GM19397 (cell line): ENCODE results near the gene BRD7.
"Not testable (repeated sequence)": the region's sequence is repeated elsewhere in the genome, so short reads cannot be mapped to it uniquely, and the experiment has no call there.

Experiments used
- ATAC-seq: cut with Tn5 transposase; IDR thresholded peaks from one replicate; pipeline ENCODE4 v1.9.1; 2021; ENCODE audit warnings: mild to moderate bottlenecking, moderate library complexity; ENCODE audit not compliant: unreplicated experiment

Gene BRD7

DNA sequence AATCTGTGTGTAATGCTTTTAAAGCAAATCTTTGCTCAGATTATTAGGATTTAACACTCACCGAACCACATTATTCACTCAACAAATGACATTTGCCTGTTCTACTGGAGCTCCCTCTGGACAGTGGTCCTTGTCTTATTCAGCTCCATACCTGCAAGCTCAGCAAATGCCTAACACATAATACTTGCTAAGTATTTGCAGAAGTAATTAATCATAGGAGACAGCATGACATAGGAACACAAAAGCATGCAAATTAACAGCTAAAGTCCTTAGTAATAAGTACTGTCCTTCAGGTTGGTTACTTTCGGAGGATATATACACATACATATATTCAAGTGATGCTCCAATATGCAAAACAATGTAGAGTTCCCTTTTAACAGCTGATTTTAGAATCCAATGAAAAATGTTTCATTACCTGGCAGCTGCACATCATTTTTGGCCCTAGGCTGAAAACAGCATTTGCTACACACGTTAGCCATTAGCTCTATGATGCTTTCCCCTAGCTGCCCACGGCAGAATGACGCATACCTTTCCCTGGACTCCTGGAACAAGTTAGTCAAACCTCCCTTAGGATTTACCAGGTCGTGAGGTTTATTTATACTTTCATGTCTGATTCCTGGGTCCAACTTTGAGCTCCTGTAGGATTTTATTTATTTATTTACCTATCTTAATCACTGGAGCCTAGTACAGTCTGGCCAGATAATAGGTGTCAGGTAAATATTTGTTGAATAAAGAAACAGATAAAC is 8.6 kb downstream of the BRD7 start:
- no peak for ATAC-seq

DNA sequence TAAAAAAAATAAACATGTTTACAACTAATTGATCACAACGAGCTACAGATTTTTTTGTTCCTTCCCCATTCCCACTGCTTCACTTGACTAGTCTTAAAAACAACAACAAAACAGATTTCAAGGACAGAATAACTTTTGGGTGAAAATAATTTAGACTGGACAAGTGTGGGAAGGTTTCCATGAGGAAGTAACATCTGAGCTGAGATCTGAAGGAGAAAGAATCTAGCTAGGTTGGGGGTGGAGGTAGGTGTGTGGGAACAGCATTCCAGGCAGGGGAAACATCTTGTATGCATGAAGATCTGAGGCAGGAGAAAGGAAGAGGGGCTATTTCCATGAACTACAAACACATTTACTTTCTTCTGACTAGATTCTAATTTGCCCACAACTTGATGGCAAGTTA is 9.2 kb downstream of the BRD7 start:
- ATAC-seq: no peak

DNA sequence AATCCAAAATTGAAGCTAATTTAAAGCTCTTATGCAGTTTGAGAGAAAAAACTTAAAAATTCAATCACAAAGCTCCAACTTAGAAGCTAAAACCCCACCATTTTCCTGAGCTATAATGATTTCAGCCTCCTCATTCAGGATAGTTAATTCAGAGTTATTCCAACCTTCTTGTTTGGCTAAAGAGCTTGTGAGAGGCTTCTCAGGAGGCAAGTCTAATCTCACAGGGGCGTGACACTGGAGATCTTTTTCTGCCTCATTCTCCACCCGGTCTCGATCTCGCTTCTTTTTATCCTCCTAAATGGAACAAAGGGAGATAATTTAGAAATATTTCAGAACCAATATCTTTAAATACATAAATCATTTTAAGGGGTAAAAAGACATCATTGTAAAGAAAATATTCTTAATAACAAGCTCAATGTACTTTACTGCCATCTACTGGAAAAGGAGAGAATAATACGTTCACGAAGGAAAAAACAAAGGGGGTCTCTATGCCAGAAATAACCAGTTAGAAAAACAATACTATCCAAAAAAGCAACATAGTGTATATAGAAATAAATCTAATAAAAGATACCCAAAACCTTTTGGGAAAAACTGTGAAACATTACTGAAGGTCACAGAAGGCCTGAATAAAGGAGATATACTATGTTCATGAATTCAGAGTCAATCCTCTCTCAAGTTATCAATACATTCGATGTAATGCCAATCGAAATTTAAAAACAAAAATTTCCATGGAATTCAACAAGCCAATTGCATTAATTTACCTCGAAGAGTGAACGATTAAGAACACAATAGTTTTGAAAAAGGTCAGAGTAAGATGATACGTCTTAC is 13.9 kb downstream of the BRD7 start:
- ATAC-seq: no peak

DNA sequence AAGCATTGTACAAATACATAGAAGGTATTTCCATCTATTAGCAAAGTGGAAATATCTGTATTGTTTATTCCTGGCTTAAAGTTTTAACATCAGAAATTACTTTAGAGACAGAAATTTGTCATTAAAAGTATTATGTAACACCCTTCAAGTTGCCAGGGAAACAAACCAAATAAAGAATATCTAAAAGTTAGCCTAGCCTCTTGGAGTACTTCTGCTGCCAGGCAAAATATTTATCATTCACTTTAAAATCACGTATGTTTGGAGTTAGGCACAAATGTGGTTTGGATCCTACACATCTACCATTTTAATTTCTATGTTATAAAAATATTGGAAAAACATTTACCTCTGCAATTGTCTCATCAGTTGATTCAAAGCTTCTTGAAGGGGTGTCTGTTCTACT is 14.7 kb downstream of the BRD7 start:
- ATAC-seq: no peak

DNA sequence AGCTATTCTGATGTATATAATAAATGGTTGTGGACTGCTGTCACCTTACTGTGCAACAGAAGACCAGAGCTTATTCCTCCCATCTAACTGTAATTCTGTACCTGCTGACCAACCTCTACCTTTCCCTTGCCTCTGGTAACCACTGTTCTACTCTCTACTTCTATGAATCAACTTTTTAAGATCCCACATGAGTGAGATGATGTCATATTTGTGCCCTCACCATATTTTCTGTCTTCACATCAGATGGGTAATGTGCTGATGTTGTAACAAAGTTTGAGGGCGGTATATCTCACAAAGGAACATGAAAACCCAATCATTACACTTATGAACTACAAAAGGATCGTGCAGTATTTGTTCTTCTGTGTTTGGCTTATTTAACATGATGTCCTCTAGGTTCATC is 16.8 kb downstream of the BRD7 start:
- ATAC-seq: no peak

DNA sequence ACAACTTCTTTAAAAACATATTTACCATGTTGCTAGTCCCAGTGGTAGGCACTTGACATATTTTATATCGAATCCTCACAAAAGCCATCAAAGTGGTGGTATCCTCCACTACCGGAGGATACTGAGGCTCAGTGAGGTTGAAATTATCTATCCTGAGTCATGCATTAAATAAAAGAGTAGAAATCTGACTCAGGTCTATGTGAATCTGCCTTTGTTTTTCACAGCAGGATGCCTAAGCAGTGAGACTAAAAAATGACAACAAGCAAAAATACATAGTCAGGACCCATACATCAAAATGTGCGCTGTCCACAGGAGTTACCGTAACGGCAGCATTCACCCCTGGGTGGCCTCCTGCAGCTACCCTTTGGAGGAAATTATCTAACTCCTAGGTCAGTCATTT is 17.7 kb downstream of the BRD7 start:
- ATAC-seq: no peak

DNA sequence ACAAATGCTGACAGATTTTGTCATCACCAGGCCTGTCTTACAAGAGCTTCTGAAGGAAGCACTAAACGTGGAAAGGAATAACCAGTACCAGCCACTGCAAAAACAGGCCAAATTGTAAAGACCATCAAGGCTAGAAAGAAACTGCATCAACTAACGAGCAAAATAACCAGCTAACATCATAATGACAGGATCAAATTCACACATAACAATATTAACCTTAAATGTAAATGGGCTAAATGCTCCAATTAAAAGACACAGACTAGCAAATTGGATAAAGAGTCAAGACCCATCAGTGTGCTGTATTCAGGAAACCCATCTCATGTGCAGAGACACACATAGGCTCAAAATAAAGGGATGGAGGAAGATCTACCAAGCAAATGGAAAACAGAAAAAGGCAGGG is 23.6 kb downstream of the BRD7 start:
- not testable (repeated sequence) for ATAC-seq

DNA sequence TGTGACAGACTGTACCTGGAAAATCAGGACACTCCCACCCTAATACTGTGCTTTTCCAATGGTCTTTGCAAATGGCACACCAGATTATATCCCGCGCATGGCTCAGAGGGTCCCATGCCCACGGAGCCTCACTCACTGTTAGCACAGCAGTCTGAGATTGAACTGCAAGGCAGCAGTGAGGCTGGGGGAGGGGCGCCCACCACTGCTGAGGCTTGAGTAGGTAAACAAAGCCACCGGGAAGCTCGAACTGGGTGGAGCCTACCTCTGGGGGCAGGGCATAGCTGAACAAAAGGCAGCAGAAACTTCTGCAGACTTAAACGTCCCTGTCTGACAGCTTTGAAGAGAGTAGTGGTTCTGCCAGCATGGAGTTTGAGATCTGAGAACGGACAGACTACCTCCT is 25.2 kb downstream of the BRD7 start:
- ATAC-seq: not testable (repeated sequence)

DNA sequence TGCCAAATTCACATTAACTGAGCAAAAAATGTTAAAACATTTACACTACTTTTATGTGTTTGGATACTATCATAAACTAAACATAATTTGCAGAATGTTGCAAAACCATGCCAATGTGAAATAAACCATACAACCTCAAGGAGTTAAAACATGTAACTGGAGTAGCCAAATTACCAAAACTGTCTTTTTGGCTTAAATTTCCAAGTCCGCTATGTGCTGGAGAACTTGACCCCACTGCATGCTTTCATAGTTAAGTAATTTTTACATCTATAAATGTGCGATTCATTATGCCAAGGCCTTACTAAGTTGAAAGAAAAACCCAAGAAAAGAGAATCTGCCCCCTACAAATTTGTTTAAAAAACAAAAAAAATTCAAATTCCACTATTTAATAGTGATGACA is 28.2 kb downstream of the BRD7 start:
- no peak for ATAC-seq

DNA sequence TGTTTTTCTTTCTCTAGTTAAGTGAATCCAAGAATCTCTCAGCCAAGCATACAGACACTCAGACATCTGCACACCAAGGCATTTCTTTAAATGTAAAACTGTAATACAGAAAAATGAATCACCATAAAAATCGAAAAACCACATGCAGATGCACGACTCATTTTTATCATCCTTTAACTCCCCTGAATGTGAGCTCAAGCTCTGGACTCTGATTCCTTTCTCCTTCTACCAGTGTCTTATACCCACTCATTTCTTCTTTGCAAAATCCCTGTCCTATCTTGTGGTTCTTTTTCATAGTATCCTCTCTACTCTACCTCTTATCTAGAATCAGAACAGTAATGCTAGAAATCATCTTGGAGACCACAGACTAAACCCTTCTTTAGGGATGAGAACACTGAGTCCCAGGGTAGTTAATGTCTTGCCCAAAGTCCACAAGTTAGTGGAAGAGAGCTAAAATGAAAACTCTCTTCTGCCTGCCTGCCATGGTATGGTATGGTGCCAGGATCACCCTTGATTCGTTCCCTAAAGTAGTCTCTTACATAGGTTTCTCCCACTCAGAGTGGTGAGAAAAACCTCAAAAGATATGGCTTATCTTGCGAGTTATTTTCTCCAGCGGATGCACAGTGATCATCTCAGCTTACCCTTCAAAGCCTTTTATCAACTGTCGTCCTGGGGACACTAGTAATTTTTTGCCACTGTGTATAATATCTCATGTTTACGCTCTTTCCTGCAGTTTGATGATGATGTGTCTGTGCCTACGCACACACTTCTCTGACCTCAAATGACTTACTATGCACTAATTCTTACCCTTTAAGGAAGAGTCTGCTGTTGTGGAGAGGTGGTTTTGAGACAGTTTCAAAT is 30.2 kb downstream of the BRD7 start:
- ATAC-seq: no peak

DNA sequence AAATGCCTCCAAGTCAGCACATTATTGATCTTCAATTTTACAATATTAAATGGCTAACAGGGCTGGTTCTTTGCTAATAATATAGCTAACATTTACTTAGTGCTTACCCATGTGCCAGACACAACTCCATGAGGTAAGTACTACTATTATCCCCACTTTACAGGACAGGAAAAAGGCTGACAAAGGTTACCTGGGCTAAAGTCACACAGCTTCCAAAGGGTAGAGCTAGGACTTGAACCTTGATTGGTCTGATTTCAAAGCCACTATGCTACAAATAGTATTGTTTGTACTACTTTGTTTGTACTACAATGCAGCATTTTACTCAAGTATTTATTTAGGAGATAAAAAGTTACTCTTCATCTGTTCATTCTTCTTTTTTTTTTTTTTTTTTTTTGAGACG is 31.9 kb downstream of the BRD7 start:
- no peak for ATAC-seq

DNA sequence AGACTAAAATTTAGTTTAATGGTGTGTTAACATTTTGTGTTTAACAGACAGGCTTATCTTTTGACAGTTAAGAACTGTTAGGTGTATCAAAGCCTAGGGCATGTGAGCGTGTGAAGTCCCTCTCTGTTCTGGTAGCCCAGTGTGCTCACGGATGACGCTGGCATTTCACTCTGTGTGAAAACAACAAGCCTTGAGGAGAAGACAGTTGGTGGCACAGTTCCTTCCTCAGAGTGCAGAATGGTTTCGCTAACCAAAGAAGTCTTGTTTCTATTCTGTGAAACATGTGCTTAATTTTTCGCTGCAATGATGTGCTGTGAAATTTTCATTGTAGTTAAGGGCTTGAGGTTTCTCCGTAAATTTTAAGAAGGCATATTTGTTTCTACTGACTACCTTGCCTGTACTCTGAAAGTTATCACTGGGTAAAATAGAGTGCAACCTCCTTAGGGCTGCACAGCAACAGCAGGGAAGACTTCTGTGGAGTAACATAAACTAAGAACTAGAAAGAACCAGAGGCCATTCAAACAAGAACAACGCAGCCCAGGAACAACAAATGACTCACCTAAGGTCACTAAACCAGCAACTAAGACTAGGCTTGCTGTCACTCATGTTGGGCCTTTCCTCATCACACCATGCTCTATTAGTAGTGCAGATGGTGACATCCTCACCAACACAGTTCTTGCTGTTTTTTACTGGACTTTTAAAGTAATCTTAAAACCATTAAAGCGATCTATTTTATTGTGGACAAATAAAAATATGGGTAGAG is 33.4 kb downstream of the BRD7 start:
- ATAC-seq: peak; percentile 59

DNA sequence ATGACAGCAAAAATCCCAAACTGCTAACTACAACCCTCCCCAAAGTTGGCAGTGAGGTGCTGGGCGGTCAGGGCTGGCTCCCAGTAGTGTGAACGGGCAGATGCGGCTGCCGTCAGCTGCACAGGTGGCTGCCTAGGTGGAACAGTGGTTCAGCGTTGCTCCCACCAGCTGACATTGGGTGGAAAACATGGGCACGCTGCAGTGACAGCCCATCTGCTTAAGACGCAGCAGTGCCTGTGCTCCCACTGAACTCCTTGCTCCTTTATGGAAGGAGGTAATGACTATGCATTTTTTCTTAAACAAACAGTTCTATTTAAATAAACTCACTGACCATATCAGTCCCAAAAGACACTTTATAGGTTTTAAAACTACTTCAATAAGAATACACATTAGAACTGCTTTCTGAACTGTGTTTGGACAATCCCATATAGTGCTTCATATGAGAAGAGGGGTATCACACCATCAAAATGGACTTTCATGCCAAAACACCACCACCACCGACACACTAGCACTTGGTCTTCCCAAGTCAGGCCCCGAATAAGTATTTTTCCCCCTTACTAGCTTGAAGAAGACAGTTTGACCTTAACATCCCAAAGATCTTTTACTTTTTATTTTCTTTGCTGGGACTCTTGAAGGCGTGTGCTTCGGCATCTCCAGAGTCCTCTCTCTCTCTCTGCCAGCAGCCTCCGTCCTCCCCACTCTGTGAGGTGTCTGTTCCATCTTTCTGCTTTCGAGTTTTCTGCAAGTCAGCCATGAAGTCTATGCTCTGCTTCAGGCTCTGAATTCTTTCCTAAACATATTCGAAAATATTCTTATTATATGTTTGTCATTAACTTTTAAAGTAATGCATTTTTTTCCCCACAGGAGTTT is 34.4 kb downstream of the BRD7 start:
- no peak for ATAC-seq

DNA sequence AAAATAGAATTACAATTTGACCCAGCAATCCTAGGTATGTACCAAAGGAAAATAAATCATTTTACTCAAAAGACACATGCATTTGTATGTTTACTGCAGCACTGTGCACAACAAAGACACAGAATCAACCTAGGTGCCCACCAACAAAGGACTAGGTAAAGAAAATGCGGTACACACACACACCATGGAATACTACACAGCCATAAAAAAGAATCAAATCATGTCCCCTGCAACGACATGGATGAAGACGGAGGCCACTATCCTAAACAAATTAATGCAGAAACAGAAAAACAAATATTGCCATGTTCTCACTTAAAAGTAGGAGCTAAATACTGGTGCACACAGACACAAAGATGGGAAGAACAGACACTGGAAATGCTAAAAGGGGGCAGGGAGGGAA is 36.2 kb downstream of the BRD7 start:
- ATAC-seq: no peak

DNA sequence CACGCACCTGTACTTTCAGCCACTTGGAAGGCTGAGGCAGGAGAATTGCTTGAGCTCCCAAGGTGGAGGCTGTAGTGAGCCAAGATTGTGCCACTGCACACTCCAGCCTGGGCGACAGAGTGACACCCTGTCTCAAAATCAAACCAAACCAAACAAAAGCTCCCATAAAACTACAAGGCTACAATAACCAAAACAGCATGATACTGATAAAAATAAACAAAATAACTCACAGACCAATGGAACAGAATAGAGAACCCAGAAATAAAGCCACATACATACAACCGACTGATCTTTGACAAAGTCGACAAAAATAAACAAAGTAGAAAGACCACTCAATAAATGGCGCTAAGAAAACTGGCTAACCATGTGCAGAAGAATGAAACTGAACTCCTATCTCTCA is 37.2 kb downstream of the BRD7 start:
- no peak for ATAC-seq

DNA sequence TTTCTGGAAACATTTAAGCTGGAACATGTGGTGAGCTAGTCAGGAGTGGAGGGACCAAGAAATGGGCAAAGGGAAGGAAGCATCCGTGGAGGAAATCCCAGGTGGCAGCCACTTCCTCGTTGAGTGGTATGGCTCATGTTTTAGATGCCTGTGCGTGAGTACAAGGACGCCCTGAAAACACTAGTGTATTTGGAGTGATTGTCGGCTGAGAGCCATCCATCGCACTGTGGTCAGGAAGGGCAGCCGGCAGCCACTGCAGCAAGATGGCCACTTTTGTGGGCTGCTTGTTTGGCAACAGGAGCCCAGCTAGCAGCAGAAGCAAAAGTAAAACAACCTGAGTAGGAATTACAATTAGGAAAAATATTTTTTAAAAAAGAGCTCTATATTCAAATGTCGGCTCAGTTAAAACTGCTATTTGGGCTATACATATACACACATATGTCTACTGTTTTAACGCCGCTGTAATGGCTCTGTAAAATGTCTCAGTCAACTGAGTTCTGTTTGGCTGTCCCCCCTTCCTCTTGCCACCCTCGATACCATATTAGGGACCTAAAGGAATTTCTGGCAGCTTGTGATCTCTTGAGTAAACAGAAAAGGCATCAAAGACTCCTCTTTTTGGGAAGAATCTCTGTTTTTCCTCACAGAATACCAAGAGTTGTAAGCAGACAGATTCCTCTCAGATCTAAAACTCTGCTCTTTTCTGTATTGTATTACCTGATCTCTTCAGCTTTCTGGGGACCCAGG is 39.2 kb downstream of the BRD7 start:
- no peak for ATAC-seq

DNA sequence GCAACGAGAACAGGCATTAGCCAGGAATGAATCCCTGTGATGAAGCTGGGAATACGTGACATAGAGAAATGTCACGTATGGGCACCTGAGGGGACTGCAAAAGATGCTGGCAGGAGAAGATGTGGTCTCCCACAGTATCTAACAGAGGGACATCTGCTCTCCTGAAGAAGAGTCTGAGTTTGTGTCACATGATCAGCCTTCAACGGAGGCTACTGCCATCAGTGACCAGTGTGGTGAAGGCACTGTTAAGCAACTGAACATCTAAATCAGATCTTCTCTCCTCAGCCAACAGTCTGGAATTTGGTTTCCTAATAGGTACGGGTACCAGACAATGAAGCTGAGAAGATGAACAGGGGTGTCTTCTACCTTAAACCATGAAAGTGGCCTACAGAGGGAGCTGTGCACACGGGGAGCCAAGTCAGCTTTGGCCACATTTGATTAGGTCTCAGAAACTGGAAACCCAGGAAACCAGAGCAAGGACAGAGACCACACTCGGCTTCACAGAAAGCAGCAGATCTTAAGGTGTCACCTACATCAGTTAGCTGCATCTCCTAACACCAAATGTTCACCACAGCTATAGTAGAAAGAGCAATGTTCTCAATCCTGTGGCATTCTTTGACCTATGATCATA is 41.8 kb downstream of the BRD7 start:
- ATAC-seq: peak; percentile 69

DNA sequence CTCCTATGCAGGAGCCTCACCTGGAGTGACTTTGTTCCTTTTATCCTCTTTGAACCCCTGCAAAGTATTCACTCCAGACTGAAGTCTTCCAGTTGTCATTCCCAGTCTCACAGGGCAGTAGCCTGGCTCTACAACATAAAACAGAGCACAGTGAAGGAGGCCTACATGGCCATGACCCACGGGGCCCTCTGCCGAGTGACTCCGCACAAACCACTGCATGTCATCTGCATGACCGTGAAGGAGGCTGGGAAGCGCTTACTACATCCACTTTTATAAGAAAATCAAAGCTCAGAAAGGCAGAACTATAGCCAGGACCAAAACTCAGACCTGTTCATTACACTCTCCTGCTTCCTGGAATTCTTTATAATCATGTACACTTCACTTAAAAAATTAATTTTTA is 42.5 kb downstream of the BRD7 start:
- no peak for ATAC-seq

DNA sequence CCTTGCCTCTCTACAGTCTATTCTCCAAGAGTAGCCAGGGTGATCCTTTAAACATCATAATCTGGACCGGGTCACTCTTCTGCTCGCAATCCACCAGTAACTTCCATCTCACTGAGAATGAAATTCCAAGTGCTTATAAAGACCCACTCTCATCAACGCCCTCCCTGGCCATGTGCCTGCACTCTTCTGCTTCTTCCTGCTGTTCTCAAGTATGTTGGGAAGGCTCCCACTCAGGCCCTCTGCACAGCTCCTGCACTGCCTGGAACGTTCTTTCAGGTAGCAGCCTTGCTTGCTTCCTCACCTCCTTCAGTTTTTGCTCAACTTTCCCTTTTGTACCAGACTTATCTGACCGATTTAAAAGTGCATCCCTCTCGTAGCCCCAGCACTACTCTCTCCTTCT is 44.4 kb downstream of the BRD7 start:
- no peak for ATAC-seq
